Measurements from ENCODE around the gene PSD2. TPM values are rescaled to one million over a fixed set of nuclear protein-coding genes. Genes with fewer than 3 reads are reported as not detected.
A peak's percentile ranks its signal among the peaks of the same experiment; 100 is the strongest.

PSD2 gene
- total RNA-seq, 4 donors from 2014 or later = 0.08 to 0.13 (median 0.10) TPM; not detected in 1

DNA sequence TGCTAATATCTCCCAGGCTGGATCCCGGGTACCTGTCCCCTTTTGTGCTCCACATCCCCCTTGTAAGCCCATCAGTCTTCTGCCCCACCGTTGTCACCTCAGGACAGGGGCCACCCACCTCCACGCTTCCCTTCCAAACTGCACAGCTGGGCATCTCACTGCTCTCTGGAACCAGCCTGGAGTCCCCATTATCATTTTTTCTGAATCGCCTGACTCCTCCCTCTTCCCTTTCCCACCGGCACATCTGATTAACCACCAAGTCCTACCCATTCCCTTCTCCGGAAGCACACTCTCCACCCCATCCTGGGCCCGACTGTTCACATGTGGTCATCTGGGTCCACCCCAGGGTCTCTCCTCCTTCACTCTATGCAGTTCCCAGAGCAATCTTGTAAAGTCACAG lies 53.9 kb downstream of the PSD2 start:
- Histone ChIP-seq H3K27me3 (no peaks in the 10 kb centered on the region), H3K27ac (no peak overlapping the region), H3K4me1 (no peaks in the 10 kb centered on the region), H3K9me3 (no peaks in the 10 kb centered on the region), H3K4me3 (no peak overlapping the region), H3K36me3 (peaks cover 13% of the 10 kb centered on the region)
- no peak for TF ChIP-seq POLR2AphosphoS5 (IDR thresholded peaks at IDR 0.05)
- no peak for TF ChIP-seq EP300 (IDR thresholded peaks at IDR 0.05)
- TF ChIP-seq, protein P1, sequence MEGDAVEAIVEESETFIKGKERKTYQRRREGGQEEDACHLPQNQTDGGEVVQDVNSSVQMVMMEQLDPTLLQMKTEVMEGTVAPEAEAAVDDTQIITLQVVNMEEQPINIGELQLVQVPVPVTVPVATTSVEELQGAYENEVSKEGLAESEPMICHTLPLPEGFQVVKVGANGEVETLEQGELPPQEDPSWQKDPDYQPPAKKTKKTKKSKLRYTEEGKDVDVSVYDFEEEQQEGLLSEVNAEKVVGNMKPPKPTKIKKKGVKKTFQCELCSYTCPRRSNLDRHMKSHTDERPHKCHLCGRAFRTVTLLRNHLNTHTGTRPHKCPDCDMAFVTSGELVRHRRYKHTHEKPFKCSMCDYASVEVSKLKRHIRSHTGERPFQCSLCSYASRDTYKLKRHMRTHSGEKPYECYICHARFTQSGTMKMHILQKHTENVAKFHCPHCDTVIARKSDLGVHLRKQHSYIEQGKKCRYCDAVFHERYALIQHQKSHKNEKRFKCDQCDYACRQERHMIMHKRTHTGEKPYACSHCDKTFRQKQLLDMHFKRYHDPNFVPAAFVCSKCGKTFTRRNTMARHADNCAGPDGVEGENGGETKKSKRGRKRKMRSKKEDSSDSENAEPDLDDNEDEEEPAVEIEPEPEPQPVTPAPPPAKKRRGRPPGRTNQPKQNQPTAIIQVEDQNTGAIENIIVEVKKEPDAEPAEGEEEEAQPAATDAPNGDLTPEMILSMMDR (IDR thresholded peaks at IDR 0.05) = no peak
- no peak for TF ChIP-seq POLR2A (IDR thresholded peaks at IDR 0.05)
- 83% methylated on average over 7 of the region's 7 CpGs for WGBS
- no peak for DNase-seq (ENCODE audit: low spot score in 2 of 2)

DNA sequence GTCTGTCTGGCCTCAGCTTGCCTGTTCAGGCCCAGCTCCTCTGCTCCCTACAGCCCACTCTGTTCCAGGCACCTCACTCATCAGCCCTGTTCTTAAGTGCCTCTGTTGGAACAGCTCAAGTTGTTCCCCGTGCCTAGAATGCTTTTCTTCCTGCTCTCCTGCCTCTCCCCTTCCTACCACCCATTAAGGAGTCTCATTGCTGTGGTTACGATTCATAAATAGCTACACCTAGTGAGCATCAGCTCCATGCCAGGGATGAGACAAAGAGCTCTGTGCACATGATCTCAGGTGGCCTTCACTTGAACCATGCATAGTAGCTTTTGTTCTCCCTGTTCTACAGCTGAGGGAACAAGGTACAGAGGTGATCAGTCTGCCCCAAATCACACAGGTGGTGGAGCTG lies 54.3 kb downstream of the PSD2 start:
- Histone ChIP-seq H3K27me3 (no peaks in the 10 kb centered on the region), H3K9me3 (no peaks in the 10 kb centered on the region), H3K36me3 (peaks cover 13% of the 10 kb centered on the region), H3K27ac (peak overlapping the region; percentile 15), H3K4me1 (no peaks in the 10 kb centered on the region), H3K4me3 (no peak overlapping the region)
- 61% methylated on average over 2 of the region's 2 CpGs for WGBS
- TF ChIP-seq POLR2A (IDR thresholded peaks at IDR 0.05) = no peak
- TF ChIP-seq, protein P1 (IDR thresholded peaks at IDR 0.05) = no peak
- TF ChIP-seq POLR2AphosphoS5 (IDR thresholded peaks at IDR 0.05) = no peak
- no peak for DNase-seq (ENCODE audit: low spot score in 2 of 2)

DNA sequence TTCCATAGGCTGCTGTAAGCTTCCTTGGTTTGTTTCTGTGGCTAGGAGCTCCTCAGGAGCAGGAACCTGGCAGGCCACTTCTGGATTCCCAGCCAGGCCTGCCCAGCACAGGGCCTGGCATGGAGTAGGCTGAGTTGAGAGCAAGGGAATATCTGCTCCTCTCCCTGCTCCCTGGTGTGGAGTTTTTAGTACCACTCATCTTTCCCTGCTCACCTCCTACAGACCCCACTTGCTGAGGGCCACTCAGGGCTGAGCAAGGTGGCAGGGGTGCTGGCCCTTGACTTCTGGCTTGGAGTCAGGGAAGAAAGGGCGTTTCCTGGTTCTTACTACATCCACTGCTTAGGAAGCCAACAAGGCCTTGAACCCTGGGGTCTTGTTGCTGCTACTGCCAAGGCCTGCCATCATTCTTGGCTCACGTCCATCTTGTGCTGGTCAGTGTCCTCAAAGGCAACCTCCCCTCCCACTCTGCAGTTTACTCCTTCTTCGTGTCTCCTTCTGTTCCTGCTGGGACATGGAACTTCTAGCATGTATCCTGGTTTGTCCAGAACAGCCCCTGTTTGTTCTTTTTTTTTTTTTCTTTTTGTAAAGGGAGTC lies 54.9 kb downstream of the PSD2 start:
- Histone ChIP-seq H3K9me3 (no peaks in the 10 kb centered on the region), H3K27me3 (no peaks in the 10 kb centered on the region), H3K36me3 (peaks cover 13% of the 10 kb centered on the region), H3K27ac (peak overlapping the region; percentile 15), H3K4me1 (no peaks in the 10 kb centered on the region), H3K4me3 (no peak overlapping the region)
- no peak for DNase-seq (ENCODE audit: low spot score in 2 of 2)
- WGBS = 92% methylated on average over 2 of the region's 3 CpGs
- TF ChIP-seq EP300 (IDR thresholded peaks at IDR 0.05) = no peak

DNA sequence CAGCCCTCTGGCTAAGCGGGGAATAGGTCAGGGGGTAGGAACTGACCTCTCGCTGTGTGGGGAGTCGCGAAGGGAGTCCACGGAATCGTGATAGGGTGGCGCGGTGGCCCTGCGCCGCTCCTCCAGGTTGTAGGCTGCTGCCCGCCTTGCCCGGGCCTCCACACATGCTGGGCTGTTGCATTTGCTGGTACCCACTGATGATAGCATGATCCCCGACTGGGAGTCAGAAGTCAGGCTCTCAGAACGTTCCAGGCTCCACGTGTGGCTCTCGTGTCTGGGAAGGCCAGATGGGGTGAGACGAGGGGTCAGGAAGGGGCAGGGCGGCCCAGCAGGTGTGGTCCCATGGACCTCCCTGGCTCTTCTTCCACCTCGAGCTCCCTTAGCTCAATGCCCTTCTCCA lies 56.0 kb downstream of the PSD2 start:
- no peaks in the 10 kb centered on the region for H3K27me3 ChIP-seq
- DNase-seq (ENCODE audit: low spot score in 2 of 2) = peak in 1 of 2 donors; percentile 48
- peaks cover 13% of the 10 kb centered on the region for H3K36me3 ChIP-seq
- TF ChIP-seq POLR2A (IDR thresholded peaks at IDR 0.05) (no peak), EP300 (IDR thresholded peaks at IDR 0.05) (no peak), POLR2AphosphoS5 (IDR thresholded peaks at IDR 0.05) (no peak)
- TF ChIP-seq, protein P1 (IDR thresholded peaks at IDR 0.05) = no peak
- WGBS = 96% methylated on average over 14 of the region's 19 CpGs
- no peak overlapping the region for H3K4me3 ChIP-seq
- no peaks in the 10 kb centered on the region for H3K9me3 ChIP-seq
- H3K27ac ChIP-seq = no peak overlapping the region
- no peaks in the 10 kb centered on the region for H3K4me1 ChIP-seq

DNA sequence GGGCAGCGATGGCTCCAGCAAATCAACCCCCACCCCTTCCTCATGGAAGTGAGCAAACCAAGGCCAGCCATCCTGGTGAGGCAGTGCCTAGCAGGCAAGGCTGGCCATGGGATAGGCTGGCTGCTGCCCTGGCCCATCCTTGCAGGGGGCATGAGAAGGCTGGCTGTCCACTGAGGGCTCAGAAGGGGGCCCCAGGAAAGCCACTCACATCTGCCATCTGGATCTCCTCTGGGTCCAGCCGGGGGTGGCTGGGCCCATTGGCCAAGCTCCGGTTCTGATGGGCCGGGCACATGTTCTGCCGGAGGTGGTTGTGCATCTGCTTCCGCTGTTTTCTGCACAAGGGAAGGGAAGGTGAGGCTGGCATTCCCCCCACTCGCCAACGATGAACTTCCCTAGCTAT lies 57.1 kb downstream of the PSD2 start:
- WGBS = 96% methylated on average over 7 of the region's 8 CpGs
- TF ChIP-seq POLR2AphosphoS5 (IDR thresholded peaks at IDR 0.05) (no peak), EP300 (IDR thresholded peaks at IDR 0.05) (no peak), POLR2A (IDR thresholded peaks at IDR 0.05) (no peak)
- TF ChIP-seq, protein P1 (IDR thresholded peaks at IDR 0.05) = no peak
- Histone ChIP-seq H3K36me3 (peaks cover 13% of the 10 kb centered on the region), H3K27ac (no peak overlapping the region), H3K27me3 (no peaks in the 10 kb centered on the region), H3K4me1 (no peaks in the 10 kb centered on the region), H3K9me3 (no peaks in the 10 kb centered on the region), H3K4me3 (no peak overlapping the region)
- no peak for DNase-seq (ENCODE audit: low spot score in 2 of 2)
